GM21367 (cell line): ENCODE results near the gene PTPN7.
"Not testable (repeated sequence)": the region's sequence is repeated elsewhere in the genome, so short reads cannot be mapped to it uniquely, and the experiment has no call there.

Experiments
- ATAC-seq: cut with Tn5 transposase; IDR thresholded peaks from one replicate; pipeline ENCODE4 v1.9.1; 2021; ENCODE audit not compliant: unreplicated experiment

Gene PTPN7

DNA sequence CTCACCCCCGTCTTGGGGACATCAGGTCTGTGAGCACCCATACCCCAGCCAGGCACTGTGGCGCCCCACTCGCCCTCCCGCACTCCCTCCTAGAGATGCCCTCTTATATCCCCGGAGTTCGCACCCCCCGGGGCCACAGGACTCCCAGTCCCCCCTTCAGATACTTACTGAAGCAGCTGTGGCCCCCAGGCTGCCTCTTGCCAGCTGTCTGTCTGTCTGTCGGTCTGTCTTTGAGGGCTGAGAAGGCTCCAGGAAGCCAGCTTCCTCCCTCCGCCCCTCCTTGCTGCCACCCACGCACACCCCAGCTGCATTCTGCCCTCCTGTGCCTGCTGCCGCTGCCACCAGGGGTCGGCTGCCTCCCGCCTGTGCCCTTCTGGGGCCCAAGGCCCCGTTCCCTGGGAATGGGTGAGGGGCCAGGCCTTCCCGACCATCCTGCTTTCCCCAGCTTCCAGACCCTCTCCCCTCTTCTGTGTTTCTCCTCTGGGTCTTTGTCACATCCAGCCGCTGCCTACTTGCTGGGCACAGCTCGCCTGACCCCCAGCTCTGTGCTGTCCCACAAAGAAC, at the start of gene PTPN7:
TSS of gene PTPN7 (minus strand) at position 226 of the 564 bp plus-strand sequence. CDS start 1,200 bp downstream, outside the sequence.
- no peak for ATAC-seq

DNA sequence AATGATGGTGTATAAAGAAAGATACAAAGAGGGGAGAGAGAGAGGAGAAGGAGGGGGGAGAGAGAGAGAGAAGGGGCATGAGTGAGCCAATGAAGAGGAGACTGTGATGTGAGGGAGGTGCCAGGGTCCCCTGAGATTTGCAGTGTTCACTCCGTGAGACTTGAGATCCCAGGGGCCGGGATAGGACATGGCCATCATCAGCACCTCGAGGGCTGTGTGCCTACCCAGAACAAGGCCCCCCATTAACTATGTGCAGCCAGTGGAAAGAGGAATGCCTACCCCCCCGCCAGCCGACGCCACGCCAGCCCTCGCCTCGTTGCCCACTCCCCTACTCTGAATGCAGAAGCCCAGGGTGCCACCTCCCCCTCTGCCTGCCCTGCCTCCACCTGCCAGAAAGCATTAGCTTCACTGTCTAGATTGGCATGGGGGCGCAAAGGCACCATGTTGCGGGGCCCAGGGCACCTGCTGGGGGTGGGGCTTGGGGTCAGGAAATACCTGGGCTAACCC, 48.0 kb upstream of the PTPN7 start:
- ATAC-seq: no peak

DNA sequence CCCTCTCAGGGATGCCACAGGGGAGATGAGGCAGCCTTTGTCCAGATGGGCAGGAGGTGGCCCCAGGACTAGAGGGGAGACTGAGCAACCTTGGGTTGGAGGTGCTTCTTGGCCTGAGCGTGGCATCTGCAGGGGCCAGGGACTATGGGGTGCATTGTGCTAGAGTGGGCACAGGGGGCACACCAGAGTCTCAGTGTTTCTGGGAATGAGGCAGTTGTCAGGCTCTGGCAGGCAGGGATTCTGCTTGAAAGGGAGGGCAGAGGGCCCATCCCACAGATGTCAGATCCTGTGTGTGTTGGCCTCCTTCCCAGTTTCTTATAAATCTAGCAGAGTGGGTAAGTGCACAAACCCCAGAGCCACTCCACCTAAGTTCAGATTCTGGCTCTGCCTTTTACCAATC, 46.9 kb upstream of the PTPN7 start:
- ATAC-seq: no peak

- ATAC-seq: no peak
These were observed 45.3 kb upstream of the PTPN7 start for GRCh38 chr1:202205523-202206190.

DNA sequence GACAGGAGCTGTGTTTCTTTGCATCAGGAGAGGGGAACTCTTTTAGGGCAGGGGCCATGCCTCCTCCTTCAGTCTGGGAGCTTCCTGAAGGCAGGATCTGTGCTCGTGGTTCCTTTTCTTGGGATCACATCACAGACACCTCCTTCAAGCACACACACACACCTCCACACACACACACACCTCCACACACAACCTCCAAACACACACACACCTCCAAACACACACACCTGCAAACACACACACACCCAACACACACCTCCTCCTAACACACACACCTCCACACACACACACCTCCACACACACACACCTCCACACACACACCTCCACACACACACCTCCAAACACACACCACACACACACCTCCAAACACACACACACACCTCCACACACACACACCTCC, 43.7 kb upstream of the PTPN7 start:
- no peak for ATAC-seq

DNA sequence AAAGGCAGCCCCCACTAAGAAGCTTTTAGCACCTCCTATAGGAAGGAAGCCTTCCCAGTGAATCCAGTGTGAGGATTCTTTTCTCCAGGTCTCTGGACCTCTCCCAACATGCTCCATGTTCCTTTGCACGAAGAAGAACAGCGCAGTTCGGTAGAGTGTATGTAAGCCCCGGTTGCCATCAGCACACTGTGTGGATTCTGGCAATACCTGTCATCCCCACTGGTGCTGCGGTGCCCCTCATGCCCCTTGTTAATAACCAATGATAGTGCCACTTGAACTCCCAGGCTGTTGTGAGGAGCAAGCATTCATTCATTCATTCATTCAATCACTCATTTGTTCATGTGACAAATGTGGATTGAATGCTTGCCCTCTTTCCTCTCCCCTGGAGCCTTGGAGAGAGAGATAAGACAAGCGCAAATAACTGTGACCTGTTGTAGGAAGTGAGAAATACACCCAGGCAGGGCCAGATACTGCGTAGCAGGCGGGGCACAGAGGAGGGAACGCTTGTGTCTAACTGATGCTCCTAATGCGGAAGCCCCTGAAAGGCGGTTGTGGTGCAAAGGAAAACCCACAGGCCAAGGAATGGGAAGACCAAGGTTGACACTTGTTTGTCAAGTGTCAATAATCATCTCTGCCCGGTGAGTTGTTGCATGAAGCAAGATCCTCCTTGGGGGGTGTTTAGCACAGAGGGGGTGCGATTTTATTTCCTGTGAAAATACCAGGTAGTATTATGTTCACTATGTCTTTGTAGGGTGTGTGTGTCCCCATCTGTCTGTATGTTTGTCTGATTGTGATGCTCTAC, 43.0 kb upstream of the PTPN7 start:
- no peak for ATAC-seq

DNA sequence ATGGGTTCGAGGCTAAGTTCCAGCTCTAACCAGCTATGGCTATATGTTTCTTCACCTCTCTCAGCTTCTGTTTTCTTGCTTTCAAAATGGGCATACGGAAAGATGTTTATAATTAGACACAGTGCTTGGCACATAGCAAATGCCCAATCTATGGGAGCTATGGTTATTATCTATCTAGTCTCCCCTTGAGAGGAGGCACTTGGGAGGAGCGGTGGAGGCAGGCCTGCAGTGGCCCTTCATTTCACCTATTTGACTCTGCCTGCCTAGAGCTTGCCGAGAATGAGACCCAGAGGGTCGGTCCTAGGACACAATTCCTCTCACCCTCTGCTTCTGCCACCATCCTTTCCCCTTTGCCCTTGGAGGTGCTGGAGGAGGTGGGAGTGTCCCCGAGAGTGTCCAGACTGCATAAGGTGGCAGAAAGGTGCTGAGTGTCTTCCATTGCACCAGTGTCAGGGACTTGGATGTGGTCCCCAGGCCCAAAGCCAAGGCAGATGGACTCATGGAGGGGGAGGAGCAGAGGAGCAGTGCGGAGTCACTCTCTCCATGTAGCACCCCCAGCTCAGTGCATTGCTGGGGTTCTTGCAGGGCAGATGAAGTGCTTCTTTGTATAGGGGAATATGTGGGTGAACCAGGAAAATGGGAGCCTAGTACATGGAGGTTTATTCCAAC, 42.2 kb upstream of the PTPN7 start:
- ATAC-seq: no peak

DNA sequence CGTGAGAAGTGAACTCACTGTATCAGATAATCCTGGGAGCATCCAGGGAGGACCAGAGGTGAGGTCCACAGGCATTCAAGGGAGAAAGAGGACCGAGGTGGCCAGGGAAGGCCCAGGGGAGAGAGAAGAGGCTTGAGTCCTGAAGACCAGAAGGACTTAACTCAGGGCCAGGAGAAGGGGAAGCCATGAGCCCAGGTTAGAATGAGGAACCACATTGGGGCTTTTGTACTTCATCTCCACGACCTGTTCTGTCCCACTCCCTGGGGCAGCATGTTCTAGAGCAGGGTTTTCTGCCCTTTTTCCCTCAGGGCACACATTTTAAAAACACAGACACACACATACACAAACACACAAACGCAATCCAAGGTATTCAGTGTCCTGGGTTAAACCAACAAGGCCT, 41.6 kb upstream of the PTPN7 start:
- no peak for ATAC-seq

DNA sequence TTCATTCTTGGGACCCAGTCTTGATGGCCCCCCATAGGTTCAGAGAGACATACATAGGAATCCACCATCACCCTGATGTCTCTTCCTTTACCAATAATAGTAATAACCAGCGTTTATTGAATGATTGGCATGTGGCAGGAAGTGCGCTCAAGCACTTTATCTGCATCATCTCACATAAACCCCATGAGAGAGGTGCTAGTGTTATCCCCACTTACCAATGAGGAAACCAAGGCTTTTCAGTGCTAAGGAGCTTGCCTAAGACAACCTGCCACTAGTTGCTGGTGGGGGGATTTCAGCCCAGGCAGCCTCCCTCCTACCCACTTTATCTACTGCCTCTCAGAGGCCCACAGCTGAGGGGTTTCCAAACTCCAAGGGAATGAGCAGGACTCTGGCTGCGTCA, 40.9 kb upstream of the PTPN7 start:
- ATAC-seq: no peak

DNA sequence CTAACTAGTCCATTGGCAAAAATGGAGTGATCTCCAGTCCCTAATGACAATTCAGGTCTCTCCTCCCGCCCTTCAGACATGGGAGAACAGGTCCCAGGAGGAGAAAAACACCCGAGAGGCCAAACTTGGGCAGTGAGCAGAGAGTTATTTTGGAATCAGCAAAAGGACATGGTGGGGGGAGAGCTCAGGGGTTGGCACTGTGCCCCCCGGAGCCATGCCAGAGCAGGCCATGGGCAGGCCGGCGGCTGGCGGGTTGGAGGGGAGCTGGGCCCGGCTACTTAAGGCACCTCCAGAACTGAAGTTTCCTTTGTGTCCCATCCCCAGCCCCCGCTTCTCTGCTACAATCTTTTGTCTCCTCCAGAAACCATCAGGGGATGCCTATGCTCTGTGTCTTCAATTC, 40.3 kb upstream of the PTPN7 start:
- ATAC-seq: no peak

GRCh38 chr1:202200112-202200548, 39.7 kb upstream of the PTPN7 start:
- no peak for ATAC-seq

DNA sequence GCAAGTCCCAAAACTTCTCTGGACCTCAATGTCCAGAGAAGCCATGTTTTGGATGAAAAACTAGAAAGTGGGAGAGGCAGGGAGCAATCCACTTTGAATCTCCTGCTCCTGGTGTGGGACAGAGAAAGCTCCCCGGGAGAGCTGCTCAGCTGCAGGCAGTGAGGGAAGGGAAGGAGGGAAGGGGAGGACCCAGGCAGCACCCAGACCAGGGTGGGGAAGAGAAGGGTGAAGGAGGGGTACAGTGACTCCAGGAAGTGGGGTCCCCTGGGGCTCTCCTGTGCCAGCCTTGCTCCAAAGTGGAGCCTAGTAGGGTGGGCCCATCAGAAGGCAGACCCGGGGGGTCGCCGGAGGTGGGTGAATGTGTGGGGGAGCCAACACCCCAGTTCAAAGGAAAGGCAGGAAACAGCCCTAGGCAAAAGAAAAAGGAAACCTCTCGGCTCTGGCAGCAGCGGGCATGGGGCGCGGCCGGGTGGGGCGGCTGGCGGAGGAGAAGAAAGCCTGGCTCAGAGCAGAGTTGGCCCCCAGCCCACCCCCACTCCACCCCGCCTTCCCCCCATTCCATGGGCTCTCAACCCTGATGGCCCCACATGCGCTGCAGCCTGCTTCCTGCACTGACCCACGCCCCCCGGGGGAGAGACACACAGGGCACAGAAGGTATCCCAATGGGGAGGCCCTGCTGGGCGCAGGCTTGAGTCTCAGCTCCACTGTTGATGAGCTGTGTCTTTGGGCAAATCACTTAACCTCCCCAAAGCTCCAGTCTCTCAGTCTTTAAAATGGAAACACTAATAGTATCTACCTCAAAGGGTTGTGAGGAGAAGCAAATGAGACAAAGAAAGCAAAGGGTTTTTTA, 38.9 kb upstream of the PTPN7 start:
- ATAC-seq: no peak

DNA sequence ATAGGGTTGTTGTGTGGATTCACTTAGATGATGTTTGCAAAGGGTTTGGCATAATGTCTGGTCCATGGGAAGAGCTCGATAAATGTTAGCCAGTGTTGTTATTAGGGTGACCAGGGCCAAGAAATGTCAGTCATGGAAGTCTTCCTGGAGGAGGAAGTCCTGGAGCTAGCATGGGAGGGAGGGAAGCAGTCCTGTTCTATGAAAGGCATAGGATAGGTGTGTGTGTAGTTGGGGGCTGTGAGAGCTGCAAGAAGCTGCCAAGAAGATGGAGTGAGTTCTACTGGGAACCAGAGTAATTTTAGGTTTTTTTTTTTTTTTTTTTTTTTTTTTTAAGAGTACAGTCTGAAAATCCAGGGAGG, 37.9 kb upstream of the PTPN7 start:
- no peak for ATAC-seq

DNA sequence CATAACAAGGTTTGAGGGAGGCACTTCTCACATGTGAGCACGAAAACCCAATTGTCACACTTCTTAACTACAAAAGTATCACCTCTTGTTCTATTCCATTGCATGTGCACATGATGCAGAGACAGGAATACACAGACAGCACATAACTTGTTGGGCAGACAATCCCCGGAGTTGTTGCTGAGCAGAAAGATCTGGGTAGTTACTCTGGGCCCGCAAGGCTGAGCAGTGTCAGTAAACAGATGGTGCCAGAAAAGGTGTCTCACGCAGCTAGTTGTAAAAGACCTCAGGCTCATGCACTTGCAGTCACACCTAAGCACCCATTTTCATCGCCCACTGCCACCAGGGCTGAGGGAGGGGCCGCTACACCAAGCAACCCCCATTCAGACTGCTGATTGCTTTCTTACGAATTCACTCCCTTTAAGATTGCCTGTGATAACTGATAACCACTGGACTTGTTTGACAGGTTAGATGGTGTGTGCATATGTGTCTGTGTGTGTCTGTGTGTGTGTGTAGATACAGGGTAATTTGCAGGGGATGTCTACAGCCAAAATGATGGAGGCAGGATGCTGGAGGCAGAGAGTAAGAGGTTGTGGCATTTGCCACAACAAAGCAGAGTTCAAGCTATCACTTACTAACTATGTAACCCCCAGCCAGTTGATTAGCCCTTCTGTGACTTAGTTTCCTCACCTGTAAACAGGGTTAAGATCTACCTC, 37.4 kb upstream of the PTPN7 start:
- ATAC-seq: no peak

DNA sequence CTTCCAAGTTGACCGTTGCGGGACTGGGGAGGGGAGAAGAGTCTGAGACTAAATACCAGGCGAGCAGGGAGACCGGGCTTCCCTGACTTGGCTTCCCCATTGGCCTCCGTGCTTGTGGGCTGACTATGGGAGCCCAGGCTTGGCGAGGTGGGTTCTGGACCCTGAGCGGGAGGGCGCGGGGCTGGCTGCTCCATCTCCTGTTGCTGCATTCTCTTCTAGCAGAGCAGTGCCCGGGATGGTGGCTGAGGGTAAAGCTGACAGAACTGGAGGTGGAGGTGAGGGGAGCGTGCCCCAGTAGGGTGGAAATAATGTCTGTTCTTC, 33.9 kb upstream of the PTPN7 start:
- no peak for ATAC-seq

DNA sequence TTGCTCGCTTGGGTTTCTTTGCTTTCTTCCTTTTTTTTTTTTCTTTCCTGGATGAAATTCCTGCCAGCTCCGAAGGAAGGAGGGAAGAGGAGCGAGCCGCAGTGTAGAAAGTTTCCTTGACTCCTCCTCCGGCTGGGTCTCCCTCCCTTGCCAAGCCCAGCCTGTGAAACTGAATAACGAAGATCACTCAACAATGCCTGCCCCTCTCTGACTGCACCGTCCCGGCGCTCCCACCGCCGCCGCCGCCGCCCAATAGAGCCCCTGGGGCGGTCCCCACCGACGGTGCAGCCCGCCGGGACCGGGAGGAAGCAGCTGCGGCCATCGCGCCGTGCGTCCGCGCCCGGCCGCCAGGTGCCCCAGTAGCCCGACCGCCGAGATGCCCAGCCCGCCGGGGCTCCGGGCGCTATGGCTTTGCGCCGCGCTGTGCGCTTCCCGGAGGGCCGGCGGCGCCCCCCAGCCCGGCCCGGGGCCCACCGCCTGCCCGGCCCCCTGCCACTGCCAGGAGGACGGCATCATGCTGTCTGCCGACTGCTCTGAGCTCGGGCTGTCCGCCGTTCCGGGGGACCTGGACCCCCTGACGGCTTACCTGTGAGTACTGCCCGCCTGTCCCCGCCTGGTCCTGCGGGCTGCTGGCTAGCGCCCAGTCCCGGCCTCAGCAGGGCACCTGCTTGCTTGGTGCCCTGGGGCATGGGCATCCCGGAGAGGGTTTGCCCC, 33.4 kb upstream of the PTPN7 start, which contains the start of gene LGR6:
TSS of gene LGR6 (plus strand) at position 186 of the 714 bp plus-strand sequence. CDS start at position 377, 191 bp downstream.
- ATAC-seq: no peak

DNA sequence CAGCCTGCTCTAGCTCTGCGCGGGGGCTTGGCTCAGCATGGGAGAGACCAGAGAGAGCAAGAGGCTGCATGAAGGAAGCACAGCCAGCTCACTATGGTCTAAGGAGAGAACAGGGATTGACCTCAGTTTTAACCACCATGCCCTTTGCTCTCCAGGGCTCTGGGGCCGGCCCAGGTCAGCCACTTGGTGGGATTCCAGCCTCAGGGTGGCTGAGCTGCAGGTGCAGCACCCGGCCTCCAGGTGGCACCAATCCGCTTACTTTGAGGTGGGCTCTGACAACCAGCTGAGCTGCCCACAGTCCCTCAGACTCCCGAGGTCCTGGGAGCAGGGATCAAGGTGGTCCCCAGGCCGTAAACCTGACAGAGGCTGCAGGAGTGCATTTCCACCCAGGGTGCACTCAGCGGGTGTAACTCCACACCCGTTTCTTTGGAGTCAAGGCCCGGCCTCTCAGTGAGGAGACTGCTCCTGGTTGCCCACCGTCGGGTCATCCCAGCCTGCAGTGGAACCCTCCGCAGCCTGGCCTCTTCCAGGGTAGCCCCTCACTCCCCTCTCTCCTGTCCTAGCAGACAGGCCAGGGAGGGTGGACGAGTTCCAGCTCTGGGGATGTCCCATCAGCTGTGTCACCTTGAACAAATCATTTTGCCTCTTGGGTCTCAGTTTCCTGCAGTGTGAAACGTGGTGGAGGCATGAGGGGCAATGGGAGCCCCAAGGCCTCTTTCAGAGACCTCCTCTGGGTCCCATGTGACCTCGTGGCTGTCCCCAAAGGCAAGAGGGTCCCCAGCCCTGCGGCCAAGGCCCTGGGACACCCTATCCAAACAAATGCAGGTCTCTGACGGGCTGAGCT, 32.6 kb upstream of the PTPN7 start:
- ATAC-seq: no peak

- not testable (repeated sequence) for ATAC-seq
These were observed 31.0 kb upstream of the PTPN7 start for GRCh38 chr1:202191391-202191790.
